Thyroid gland (tissue), 4 donors: ENCODE data around the gene FXYD5.

Experiments
- CTCF ChIP-seq, 6 experiments: fragments of 200-600 bp in 3 of 6; fragments of 450-650 bp in 3 of 6; sonication (generic) in 3 of 6; IDR thresholded peaks; one replicate each; pipeline ENCODE4 v1.5.1; 2016 to 2019; ENCODE audit warnings: antibody characterized with exemption in 6 of 6, mild to moderate bottlenecking in 2 of 6, inconsistent platforms in 1 of 6, moderate library complexity in 1 of 6
- POLR2A ChIP-seq, 2 donors: fragments of 450-650 bp; IDR thresholded peaks; one replicate each; pipeline ENCODE4 v1.6.1; 2017; ENCODE audit warnings: antibody characterized with exemption in 2 of 2, mild to moderate bottlenecking in 2 of 2, moderate library complexity in 1 of 2

- TF ChIP-seq CTCF (IDR thresholded peaks at IDR 0.05) (no peak), POLR2A (IDR thresholded peaks at IDR 0.05) (no peak)
Observed at GRCh38 chr19:35106291-35106583, 48.3 kb upstream of the FXYD5 start.
